ENCODE data around the gene KLHDC7B. TPM values are rescaled to one million over a fixed set of nuclear protein-coding genes. Genes with fewer than 3 reads are reported as not detected.
A peak's percentile ranks its signal among the peaks of the same experiment; 100 is the strongest.

The KLHDC7B gene
- total and polyA plus RNA-seq, 2 of the 13 experiments (the other 11 are each of a cell fraction or from before 2014, with no cell fraction given) = 0.11 TPM; not detected in 1

DNA sequence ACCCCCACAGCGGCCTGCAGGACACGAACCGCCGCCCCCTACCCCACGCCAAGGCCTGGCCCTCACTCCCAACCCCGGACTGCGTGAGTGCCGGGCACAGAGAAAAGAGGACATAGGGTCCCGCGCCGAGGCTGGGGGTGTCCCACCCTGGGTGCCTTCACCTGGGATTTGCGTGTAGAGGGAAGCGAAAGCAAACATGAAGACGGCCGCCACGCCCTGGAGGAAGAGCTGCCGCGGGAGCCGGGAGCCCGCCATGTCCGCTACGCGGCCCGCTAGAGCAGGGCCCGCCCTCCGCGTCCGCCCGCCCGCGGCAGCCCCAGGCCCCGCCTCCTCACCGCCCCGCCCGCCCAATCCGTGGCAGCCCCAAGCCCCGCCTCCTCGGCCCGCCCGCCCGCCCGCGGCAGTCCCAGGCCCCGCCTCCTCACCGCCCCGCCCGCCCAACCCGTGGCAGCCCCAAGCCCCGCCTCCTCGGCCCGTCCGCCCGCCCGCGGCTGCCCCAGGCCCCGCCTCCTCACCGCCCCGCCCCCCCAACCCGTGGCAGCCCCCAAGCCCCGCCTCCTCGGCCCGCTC lies 38.2 kb upstream of the KLHDC7B start, which contains the start of gene LMF2 (continued):
- TF ChIP-seq, protein P1, sequence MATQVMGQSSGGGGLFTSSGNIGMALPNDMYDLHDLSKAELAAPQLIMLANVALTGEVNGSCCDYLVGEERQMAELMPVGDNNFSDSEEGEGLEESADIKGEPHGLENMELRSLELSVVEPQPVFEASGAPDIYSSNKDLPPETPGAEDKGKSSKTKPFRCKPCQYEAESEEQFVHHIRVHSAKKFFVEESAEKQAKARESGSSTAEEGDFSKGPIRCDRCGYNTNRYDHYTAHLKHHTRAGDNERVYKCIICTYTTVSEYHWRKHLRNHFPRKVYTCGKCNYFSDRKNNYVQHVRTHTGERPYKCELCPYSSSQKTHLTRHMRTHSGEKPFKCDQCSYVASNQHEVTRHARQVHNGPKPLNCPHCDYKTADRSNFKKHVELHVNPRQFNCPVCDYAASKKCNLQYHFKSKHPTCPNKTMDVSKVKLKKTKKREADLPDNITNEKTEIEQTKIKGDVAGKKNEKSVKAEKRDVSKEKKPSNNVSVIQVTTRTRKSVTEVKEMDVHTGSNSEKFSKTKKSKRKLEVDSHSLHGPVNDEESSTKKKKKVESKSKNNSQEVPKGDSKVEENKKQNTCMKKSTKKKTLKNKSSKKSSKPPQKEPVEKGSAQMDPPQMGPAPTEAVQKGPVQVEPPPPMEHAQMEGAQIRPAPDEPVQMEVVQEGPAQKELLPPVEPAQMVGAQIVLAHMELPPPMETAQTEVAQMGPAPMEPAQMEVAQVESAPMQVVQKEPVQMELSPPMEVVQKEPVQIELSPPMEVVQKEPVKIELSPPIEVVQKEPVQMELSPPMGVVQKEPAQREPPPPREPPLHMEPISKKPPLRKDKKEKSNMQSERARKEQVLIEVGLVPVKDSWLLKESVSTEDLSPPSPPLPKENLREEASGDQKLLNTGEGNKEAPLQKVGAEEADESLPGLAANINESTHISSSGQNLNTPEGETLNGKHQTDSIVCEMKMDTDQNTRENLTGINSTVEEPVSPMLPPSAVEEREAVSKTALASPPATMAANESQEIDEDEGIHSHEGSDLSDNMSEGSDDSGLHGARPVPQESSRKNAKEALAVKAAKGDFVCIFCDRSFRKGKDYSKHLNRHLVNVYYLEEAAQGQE (IDR thresholded peaks at IDR 0.05; ENCODE audit: borderline replicate concordance in 1 of 2, low read depth in 1 of 2, low read length in 2 of 2) = no peak; a peak in 1 of 4 replicates
- TF ChIP-seq ZNF850 (CRISPR knock-in tag; conservative IDR thresholded peaks at IDR 0.05) (no peak), SSRP1 (CRISPR knock-in tag; IDR thresholded peaks at IDR 0.05) (no peak), HDAC2 (CRISPR knock-in tag; IDR thresholded peaks at IDR 0.05) (0 out of 2 replicates have a peak, but pooled peaks have one; percentile 15), ZNF556 (CRISPR knock-in tag; IDR thresholded peaks at IDR 0.05; ENCODE audit: borderline replicate concordance) (peak; percentile 64; the same call in 1 of the 2 replicates), CENPT (CRISPR knock-in tag; IDR thresholded peaks at IDR 0.05; ENCODE audit: low read depth) (no peak), ZNF646 (CRISPR knock-in tag; IDR thresholded peaks at IDR 0.05) (no peak), KDM5B (CRISPR knock-in tag; IDR thresholded peaks at IDR 0.05; ENCODE audit: borderline replicate concordance) (0 out of 2 replicates have a peak, but pooled peaks have one; percentile 48), ZNF234 (CRISPR knock-in tag; conservative IDR thresholded peaks at IDR 0.05) (no peak), ZNF7 (CRISPR knock-in tag; IDR thresholded peaks at IDR 0.05) (no peak), KLF13 (CRISPR knock-in tag; IDR thresholded peaks at IDR 0.05) (no peak)
- TF ChIP-seq, protein P2, sequence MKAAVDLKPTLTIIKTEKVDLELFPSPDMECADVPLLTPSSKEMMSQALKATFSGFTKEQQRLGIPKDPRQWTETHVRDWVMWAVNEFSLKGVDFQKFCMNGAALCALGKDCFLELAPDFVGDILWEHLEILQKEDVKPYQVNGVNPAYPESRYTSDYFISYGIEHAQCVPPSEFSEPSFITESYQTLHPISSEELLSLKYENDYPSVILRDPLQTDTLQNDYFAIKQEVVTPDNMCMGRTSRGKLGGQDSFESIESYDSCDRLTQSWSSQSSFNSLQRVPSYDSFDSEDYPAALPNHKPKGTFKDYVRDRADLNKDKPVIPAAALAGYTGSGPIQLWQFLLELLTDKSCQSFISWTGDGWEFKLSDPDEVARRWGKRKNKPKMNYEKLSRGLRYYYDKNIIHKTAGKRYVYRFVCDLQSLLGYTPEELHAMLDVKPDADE (CRISPR knock-in tag; IDR thresholded peaks at IDR 0.05) = no peak
